Stimulated activated CD8-positive, alpha-beta memory T cell treated with anti-CD3 and anti-CD28 coated beads, Interleukin-2, amount 100 ng/mL, for 48 hours (primary cell): Measurements from ENCODE around the gene PGM2L1.
"Not testable (repeated sequence)": the region's sequence is repeated elsewhere in the genome, so short reads cannot be mapped to it uniquely, and the experiment has no call there.

Experiments used
- DNase-seq, 2 donors: peaks; one replicate each; pipeline ENCODE4 v3.0.0-alpha.2; 2020; ENCODE audit warnings: low read depth in 2 of 2

PGM2L1 gene

GRCh38 chr11:74338963-74339362 is 59.3 kb downstream of the PGM2L1 start:
- no peak for DNase-seq

GRCh38 chr11:74333193-74333592 is 65.0 kb downstream of the PGM2L1 start:
- no peak for DNase-seq

DNA sequence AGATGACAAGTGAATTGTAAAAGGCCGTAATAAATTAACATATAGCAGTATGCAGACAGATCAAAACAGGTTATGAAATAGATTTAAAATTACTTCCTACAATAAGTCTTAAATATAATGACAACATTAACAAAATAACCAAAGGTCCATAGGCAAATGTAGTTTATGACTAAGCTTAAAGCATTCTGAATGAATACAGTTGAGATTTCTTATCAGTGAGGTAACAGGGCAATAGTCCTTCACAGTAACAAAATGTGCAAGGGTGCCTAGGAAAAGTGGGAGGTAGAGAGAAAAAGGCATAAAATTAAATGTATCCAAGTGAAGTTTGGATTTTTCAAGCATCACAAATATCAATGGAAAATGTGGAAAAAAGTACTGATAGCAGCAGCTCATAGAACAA is 65.9 kb downstream of the PGM2L1 start:
- DNase-seq = no peak

DNA sequence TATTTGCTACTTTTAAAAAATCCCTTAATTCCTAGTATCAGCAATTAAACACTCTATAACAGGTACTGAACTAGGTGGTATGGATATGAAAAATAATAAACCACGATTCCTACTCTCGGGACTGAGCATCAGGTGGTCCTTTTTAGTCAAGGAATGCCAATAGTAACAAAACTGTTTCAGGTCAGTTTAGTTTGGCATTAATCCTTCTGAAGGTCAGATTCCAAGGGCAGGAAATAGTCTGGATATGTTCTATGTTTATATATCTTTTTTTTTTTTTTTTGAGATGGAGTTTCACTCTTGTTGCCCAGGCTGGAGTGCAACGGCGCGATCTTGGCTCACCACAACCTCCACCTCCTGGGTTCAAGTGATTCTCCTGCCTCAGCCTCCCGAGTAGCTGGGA is 67.2 kb downstream of the PGM2L1 start:
- DNase-seq = not testable (repeated sequence)

- DNase-seq = no peak
Observed at GRCh38 chr11:74330075-74330858, 68.0 kb downstream of the PGM2L1 start.

DNA sequence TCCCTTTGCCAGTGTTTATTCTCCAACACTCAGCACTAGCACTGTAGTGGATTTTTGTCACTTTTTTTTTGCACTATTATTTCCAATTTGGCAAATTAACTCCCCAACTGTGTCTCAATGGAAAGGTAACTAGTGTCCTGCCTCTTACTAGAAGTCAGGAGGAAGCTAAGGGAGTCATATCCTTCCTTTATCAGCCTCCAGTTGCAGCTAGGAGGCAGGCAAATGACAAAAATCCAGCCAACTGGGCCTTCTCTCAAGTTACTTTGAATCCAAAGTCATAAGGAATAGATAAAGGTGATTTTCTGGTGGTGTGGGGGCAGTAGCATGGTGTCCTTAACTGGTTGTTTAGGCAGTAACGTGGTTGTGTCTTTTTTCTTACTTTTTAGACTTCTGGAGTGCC is 71.2 kb downstream of the PGM2L1 start:
- DNase-seq = no peak

DNA sequence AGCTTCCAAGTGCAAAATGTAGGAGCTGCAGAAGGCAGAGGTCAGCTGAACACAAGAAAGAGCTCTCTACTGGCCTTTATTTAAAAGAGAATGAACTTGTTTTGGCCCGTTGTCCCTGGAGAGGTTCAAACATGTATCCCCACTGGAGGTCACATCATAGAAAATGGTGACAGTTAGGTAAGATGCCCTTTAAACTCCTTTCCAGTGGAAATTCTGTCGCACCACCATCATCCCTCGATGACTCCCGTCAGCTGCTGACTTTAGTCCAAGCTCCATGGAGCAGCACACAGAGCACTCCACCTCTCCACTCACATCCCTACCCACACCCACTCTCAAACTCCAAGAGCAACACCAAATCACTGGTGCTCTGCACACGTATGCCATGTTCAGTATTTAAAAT is 71.6 kb downstream of the PGM2L1 start:
- no peak for DNase-seq

DNA sequence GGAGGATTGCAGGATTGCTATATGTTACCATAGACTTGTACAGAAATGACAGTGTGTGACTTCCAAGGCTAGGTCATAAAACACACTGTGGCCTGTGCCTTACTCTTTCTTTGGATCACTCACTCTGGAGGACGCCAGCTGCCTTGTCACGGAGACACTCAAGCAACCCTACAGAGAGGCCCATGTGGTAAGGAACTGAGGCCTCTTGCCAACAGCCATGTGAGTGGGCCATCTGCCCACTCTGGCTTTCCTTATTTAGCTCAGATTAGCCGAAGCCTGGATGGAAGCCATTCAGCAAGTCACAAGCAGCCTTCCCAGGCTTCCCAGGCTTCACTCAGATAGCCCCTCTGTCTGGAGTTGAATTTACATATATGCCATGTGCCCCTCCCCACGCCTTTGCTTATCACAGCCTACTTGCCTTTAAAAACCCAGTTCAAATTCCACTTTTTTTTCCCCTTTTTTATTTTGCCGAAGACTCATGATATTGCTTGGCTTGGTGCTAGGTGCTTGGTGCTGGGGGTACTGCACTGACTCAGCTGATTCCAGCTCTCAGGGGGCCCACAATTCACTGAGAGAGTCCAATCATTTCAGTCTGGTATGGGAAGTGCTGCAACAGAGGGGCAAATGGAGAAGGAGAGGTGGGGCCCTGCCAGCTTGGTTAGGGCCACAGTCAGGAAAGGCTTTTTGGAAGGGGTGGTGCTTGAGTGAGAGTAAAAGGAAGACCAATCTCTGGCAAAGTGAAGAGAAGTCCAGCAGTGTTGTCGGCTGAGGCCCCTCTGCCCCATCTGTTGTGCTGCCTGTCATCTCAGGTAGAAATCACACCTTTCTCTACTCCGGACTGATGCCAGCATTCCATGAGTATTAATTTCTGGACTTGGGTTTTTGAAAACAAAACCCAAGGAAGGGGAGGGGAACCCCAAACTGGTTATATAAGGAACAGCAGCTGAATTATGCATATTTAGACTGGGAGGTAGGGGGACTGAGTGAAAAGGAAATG is 72.3 kb downstream of the PGM2L1 start:
- no peak for DNase-seq

- DNase-seq = no peak
Observed at GRCh38 chr11:74322667-74323066, 75.6 kb downstream of the PGM2L1 start.

DNA sequence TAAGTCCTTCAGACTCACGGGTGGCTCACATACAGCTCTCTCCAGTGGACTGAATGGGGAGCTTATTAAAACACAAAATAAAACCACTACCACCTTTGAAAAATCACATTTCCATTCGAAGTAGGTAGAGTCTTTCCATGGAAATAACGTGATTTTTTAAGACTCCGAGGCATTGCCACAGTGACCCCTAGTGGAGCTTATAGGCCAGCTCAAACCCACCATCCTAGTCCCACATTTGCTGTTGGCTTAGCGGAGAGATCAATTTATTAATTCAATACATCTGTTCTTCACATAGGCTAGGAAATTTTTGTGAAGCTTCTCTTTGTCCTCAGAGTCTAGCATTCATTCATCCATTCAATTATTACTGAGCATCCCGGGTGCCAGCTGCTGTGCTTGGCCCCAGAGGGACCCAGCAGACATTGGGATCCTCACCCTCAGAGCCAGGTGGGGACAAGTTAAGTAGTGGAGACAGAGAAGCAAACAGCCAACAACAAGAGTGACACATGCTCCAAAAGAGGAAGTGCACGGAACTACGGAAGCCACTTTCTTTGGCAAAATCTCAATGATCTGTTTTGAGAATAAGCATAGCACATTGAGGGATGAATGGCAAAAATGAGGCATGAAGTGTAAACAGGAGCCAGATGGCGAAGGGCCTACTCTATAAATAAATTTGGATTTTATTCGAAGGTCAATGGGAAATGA is 76.6 kb downstream of the PGM2L1 start:
- peak in 1 of 2 donors; percentile 8 for DNase-seq

GRCh38 chr11:74320538-74320937 is 77.7 kb downstream of the PGM2L1 start:
- DNase-seq = no peak

DNA sequence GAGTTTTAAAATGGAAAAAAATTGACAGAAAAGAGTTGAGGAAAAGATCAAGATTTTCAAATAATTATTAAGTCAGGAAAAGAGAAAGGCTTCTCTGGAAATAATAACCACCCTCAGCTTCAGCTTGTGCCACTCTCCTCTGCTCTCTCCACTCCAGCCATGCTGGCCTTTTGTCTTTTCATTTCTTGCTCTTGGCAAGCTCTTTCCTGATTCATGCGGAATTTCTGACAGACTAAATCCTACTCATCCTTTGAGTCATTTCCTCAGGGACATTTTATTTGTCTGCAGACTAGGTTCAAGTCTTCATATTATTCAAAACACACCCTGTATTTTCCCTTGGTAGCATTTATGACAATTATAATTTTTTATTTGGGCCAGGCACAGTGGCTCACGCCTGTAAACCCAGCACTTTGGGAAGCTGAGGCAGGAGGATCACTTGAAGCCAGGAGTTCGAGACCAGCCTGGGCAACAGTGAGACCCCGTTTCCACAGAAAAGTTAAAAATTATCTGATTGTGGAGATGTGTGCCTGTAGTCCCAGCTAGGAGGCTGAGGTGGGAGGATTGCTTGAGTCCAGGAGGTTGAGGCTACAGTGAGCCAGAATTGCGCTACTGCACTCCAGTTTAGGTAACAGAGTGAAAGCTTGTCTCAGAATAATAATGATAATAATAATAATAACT is 79.0 kb downstream of the PGM2L1 start:
- DNase-seq = no peak

- DNase-seq = no peak
Observed at GRCh38 chr11:74318241-74318932, 79.8 kb downstream of the PGM2L1 start.

- DNase-seq = no peak
Observed at GRCh38 chr11:74316772-74317505, 81.3 kb downstream of the PGM2L1 start.

GRCh38 chr11:74312326-74312725 is 85.9 kb downstream of the PGM2L1 start:
- no peak for DNase-seq

DNA sequence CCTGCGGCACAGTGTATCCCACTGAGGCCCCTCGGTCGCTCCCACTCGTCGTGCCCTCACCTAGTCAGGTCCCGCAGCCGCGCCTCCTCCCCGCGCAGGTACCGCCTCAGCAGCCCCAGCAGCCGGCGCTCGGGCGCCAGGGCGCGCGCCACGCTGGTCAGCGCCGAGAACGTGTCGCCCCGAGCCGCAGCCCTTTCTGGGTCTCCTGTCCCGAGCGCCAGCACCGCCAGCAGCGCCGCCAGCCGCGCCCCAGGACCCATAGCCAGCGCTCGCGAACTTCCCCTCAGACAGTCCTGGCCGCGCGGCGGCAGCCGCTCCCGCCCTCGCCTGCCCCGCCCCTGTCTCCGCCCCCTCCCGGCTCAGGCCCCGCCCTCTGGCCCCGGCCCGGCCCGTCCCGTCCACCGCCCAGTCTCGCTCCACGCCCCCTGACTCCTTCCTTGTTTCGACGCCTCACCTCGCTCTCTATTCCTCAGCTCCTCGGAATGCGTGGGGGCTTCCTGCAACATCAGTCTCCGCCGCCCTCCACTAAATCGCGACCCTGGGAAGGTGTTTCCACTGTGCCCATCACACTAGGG is 86.8 kb downstream of the PGM2L1 start, which contains the start of gene P4HA3:
Gene P4HA3, minus strand, starts transcription at position 289 of the 575 bp plus-strand sequence. Its CDS starts 29 bp downstream, at position 260.
- peak; percentile 50 to 59 for DNase-seq

DNA sequence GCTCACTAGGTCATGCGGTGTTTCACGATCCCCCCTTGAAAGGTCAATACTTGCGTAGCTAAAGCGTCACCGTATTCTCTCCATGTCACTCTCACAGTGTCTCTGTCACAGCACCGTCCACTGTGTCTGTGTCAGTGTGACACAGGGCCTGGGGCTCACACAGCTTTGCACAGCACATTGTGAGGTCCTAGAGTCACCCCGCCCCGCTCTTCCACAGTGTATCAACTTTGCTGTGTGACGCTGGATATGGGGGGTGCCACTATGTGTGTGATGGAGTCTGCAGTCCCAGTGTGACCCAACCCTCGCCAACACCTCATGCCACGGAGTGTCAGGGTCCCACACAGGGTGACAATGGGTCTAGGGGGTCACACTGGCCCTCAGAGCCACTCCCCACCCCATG is 87.4 kb downstream of the PGM2L1 start:
- DNase-seq = no peak

- no peak for DNase-seq
Observed at GRCh38 chr11:74307434-74307833, 90.8 kb downstream of the PGM2L1 start.

- no peak for DNase-seq
Observed at GRCh38 chr11:74306435-74307175, 91.6 kb downstream of the PGM2L1 start.
